Bronchial epithelial cell (primary cell): ENCODE results near the gene TNS2. TPM values are rescaled to one million over a fixed set of nuclear protein-coding genes. Genes with fewer than 3 reads are reported as not detected.

Experiments used
- DNase-seq: peaks from one replicate; pipeline ENCODE4 v3.0.0-alpha.2; 2010; ENCODE audit warnings: low read depth
- FAIRE-seq: peaks from 2 replicates; lab custom pipeline; 2011; peaks lifted over from hg19 to GRCh38; lab: Jason Lieb, UNC
- H3K27me3 ChIP-seq: 2 replicates; pipeline ENCODE4 v1.5.1; 2011; ENCODE audit warnings: low read length; ENCODE audit not compliant: control insufficient read depth, insufficient read depth
- H3K36me3 ChIP-seq: 2 replicates; pipeline ENCODE4 v1.5.1; 2011; ENCODE audit warnings: low read length; ENCODE audit not compliant: control insufficient read depth, insufficient read depth
- H3K4me3 ChIP-seq: 2 replicates; pipeline ENCODE4 v1.5.1; 2011; ENCODE audit warnings: mild to moderate bottlenecking, low read depth, low read length, control low read depth
- total RNA-seq: library from RNA; depleted of rRNA; stranded (reverse); fragments of >200 nt; gene quantifications from 2 replicates; pipeline ENCODE4 v1.2.1, GENCODE V29; 2014
- TF ChIP-seq, protein P1 (sequence below): IDR thresholded peaks from 2 replicates; pipeline ENCODE4 v1.5.1; 2011; ENCODE audit warnings: mild to moderate bottlenecking, moderate library complexity, low read length, control low read depth, inconsistent platforms; ENCODE audit not compliant: insufficient read depth, severe bottlenecking

TNS2 gene
- total RNA-seq, 1 donor from 2014 or later, result 1.3 TPM

DNA sequence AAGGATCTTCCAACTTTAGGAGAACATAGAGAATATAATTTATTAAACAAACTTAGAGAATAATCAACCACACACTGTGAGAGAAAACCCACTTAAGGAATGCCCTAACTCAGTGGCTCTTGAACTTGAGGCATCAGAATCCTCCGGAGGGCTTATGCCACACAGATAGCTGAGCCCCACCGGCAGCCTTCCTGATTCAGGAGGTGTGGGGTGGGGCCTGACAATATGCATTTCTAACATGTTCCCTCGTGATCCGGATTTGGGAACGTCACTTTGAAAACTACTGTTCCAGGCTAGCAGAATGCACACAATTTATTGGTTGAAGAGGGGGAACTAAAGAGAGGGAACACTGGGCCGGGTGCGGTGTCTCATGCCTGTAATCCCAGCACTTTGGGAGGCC, 51.4 kb downstream of the TNS2 start:
- Histone ChIP-seq H3K4me3 (no peak overlapping the region), H3K36me3 (no peaks in the 10 kb centered on the region), H3K27me3 (no peaks in the 10 kb centered on the region)
- DNase-seq, result no peak
- TF ChIP-seq, protein P1, sequence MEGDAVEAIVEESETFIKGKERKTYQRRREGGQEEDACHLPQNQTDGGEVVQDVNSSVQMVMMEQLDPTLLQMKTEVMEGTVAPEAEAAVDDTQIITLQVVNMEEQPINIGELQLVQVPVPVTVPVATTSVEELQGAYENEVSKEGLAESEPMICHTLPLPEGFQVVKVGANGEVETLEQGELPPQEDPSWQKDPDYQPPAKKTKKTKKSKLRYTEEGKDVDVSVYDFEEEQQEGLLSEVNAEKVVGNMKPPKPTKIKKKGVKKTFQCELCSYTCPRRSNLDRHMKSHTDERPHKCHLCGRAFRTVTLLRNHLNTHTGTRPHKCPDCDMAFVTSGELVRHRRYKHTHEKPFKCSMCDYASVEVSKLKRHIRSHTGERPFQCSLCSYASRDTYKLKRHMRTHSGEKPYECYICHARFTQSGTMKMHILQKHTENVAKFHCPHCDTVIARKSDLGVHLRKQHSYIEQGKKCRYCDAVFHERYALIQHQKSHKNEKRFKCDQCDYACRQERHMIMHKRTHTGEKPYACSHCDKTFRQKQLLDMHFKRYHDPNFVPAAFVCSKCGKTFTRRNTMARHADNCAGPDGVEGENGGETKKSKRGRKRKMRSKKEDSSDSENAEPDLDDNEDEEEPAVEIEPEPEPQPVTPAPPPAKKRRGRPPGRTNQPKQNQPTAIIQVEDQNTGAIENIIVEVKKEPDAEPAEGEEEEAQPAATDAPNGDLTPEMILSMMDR, result no peak
- no peak for FAIRE-seq

DNA sequence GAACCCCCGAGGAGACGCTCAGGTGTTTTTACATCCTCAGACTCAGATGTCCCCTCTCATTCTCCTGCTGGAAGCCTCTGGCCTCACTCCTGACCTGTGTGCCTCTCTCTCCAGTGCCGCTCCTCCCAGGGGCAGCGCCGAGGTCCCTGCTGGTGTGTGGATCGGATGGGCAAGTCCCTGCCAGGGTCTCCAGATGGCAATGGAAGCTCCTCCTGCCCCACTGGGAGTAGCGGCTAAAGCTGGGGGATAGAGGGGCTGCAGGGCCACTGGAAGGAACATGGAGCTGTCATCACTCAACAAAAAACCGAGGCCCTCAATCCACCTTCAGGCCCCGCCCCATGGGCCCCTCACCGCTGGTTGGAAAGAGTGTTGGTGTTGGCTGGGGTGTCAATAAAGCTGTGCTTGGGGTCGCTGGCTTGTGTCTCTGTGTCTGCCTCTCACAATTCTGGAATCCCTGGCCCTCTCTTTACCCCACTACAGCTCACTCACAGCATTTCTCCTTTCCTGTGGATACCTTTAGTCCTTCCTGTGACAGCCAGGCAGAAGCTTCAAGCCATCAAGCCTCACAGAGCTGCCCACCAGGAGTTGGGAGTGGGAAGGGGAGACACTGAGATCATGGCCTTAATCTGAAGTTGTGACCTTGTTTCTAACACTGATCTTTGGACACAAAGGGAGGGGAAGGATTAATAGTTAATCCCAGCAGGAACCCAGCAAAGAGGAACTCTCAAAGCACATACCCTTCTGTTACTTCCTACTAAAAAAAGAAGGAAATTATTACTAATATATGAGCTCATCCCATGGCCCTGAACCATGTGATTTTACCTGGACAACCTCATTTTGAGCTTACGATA, 52.3 kb downstream of the TNS2 start:
- DNase-seq (no peak), FAIRE-seq (no peak)
- no peak overlapping the region for H3K4me3 ChIP-seq
- no peaks in the 10 kb centered on the region for H3K27me3 ChIP-seq
- TF ChIP-seq, protein P1, result no peak
- H3K36me3 ChIP-seq, result no peaks in the 10 kb centered on the region

DNA sequence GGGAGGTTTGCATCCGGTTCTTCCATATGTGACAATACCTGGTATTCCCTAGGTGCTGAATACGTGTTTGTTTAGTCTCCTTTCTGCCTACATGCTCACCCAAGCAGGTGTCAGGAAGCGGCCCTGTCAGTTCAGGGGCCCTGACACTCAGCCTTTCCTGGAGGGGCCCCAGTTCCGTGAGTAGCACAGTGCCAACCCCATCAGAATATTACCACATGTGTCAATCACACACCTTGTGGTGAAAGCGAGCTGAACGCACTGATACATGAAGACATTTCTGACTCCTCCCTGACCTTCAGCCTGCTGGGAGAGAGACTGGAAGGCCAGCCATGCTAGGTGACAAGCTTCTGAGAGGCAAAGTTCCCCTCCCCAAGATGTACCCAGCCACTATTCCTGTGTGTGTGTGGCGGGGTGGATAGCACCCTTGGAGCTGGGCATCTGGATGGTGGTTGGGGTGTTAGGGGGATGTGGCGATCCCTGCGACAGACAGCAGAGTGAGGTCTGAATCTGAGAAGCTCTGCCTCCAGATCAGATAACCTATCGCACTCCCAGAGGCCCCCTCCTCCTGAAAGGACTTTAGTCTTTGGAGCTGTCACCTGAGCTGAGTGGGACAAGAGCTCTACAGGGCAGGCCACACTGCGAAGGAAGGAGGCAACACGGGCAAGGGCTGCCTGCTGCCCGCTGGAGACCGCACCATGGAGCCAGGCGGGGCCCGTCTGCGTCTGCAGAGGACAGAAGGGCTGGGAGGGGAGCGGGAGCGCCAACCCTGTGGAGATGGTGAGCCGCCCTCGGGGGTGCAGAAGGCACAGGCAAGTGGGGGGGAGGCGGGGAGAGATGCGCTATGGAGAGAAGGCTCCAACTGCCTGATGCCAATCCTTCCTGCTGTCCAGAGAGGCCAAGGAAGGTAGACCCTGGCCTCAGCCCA, 53.3 kb downstream of the TNS2 start, which contains the start of gene SOAT2:
SOAT2 (plus strand) TSS at position 604 of the 925 bp plus-strand sequence; CDS start at position 696, 92 bp downstream.
- Histone ChIP-seq H3K4me3 (no peak within 1 kb of the TSS), H3K27me3 (no peaks in the 10 kb centered on the region), H3K36me3 (no peaks in the 10 kb centered on the region)
- TF ChIP-seq, protein P1, result no peak
- FAIRE-seq, result peak; percentile 28
- no peak for DNase-seq

DNA sequence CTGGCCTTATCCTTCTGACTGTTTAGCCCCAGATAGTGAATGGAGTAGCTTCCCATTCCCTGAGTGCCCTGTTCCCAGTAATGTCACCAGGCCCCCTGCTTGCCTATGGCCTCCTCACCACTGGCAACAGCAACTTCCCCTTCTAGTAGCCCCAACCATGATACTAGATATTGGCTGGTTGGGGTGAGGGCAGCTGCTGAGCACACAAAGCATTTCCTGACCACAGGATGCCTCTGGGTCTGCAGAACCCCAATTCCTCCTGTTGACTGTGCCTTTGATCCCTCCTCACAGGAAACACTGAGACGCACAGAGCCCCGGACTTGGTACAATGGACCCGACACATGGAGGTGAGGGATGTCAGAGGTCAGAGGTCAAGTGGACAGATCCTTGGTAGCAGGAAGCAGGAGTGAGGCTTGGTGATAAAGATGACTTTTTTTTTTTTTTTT, 54.0 kb downstream of the TNS2 start:
- no peak overlapping the region for H3K4me3 ChIP-seq
- no peak for FAIRE-seq
- H3K27me3 ChIP-seq, result no peaks in the 10 kb centered on the region
- TF ChIP-seq, protein P1, result no peak
- H3K36me3 ChIP-seq, result no peaks in the 10 kb centered on the region
- no peak for DNase-seq

DNA sequence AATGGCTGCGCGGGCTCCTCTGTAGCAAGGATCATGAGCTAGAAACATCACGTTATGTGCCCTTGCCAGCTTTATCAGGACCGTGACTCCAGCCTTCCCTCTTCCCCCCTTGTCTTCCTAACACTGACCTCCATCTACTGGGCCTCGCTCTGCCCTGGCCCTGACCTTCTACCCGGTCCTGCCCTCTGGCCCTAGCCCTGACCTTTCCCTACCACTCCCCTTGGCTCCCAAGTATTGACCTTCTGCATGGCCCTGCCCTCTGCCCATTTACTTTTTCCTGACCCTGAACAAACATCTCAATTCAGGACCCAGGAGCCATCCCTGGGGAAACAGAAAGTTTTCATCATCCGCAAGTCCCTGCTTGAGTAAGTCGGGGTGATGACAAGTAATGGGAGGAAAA, 55.4 kb downstream of the TNS2 start:
- TF ChIP-seq, protein P1, result no peak
- no peaks in the 10 kb centered on the region for H3K27me3 ChIP-seq
- FAIRE-seq (no peak), DNase-seq (no peak)
- H3K36me3 ChIP-seq, result no peaks in the 10 kb centered on the region
- H3K4me3 ChIP-seq, result no peak overlapping the region
